Fibroblast of the aortic adventitia (primary cell): ENCODE measurements around the gene ZFAND3. TPM values are rescaled to one million over a fixed set of nuclear protein-coding genes. Genes with fewer than 3 reads are reported as not detected.
"Not testable (repeated sequence)": the region's sequence is repeated elsewhere in the genome, so short reads cannot be mapped to it uniquely, and the experiment has no call there.

Source experiments
- DNase-seq: peaks from one replicate; pipeline ENCODE4 v3.0.0-alpha.2; 2010; ENCODE audit warnings: low read depth
- H3K4me3 ChIP-seq: 2 replicates; pipeline ENCODE4 v1.5.1; 2011; ENCODE audit warnings: low read depth, mild to moderate bottlenecking, control low read depth, low read length, moderate library complexity
- total RNA-seq: library from RNA; depleted of rRNA; stranded (reverse); fragments of >200 nt; gene quantifications from 2 replicates; pipeline ENCODE4 v1.2.3, GENCODE V29; 2012; ENCODE audit warnings: low replicate concordance
- TF ChIP-seq, protein P1 (sequence below): IDR thresholded peaks from 2 replicates; pipeline ENCODE4 v1.5.1; 2011; ENCODE audit warnings: mild to moderate bottlenecking, low read length, control low read depth, inconsistent platforms; ENCODE audit not compliant: insufficient read depth

ZFAND3 gene
- total RNA-seq, 1 donor: 31.3 TPM

DNA sequence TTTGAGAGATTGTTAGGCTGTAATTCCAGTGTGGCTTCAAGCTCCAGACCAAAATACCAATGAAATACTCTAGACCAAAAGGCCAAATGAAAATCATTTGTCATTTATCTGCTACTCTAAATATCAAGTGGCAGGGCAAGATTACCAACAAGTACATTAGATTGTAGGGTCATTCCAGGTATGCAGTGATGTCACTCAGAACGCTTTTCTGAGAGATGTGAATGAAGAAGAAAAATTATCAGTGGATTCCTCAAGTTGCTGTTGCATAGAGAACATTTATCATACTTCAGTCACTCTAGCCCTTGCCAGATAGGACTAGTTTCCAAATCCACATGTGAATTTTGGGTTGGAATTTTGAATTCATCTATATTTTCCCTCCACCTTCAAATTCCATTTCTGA lies 65.0 kb downstream of the ZFAND3 start:
- no peak overlapping the region for H3K4me3 ChIP-seq
- TF ChIP-seq, protein P1, sequence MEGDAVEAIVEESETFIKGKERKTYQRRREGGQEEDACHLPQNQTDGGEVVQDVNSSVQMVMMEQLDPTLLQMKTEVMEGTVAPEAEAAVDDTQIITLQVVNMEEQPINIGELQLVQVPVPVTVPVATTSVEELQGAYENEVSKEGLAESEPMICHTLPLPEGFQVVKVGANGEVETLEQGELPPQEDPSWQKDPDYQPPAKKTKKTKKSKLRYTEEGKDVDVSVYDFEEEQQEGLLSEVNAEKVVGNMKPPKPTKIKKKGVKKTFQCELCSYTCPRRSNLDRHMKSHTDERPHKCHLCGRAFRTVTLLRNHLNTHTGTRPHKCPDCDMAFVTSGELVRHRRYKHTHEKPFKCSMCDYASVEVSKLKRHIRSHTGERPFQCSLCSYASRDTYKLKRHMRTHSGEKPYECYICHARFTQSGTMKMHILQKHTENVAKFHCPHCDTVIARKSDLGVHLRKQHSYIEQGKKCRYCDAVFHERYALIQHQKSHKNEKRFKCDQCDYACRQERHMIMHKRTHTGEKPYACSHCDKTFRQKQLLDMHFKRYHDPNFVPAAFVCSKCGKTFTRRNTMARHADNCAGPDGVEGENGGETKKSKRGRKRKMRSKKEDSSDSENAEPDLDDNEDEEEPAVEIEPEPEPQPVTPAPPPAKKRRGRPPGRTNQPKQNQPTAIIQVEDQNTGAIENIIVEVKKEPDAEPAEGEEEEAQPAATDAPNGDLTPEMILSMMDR: no peak
- DNase-seq: no peak

GRCh38 chr6:37889051-37889450 lies 69.5 kb downstream of the ZFAND3 start:
- no peak overlapping the region for H3K4me3 ChIP-seq
- TF ChIP-seq, protein P1: no peak
- DNase-seq: peak; percentile 54

- TF ChIP-seq, protein P1: no peak
- no peak overlapping the region for H3K4me3 ChIP-seq
- no peak for DNase-seq
Measured at GRCh38 chr6:37889486-37889885, 70.0 kb downstream of the ZFAND3 start.

- no peak for DNase-seq
- TF ChIP-seq, protein P1: no peak
Measured at GRCh38 chr6:37891072-37891471, 71.5 kb downstream of the ZFAND3 start.

GRCh38 chr6:37893257-37893656 lies 73.7 kb downstream of the ZFAND3 start:
- DNase-seq: no peak
- no peak overlapping the region for H3K4me3 ChIP-seq
- TF ChIP-seq, protein P1: no peak

More at GRCh38 chr6:37891072-37891471, 71.5 kb downstream of the ZFAND3 start:
- no peak overlapping the region for H3K4me3 ChIP-seq

GRCh38 chr6:37893734-37894133 lies 74.2 kb downstream of the ZFAND3 start:
- H3K4me3 ChIP-seq, DNase-seq: not testable (repeated sequence)

DNA sequence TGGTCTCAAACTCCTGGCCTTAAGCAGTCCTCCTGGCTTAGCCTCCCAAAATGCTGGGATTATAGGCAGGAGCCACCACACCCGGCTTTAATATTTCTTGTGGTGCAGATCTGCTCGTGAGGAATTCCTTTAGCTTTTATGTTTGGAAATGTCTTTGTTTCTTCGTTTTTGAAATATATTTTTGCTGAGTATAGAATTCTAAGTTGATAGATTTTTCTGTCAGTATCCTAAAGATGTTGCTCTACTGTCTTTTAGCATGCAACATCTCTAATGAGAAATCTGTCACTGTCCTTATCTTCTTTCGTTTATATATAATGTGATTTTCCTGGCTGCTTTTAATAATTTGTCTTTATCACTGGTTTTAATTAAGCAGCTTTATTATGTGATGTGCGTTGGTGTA lies 75.1 kb downstream of the ZFAND3 start:
- TF ChIP-seq, protein P1: no peak
- no peak overlapping the region for H3K4me3 ChIP-seq
- DNase-seq: no peak
